HS-27A (cell line): ENCODE results near the gene KCNG2.
"Not testable (repeated sequence)": the region's sequence is repeated elsewhere in the genome, so short reads cannot be mapped to it uniquely, and the experiment has no call there.

Experiments used
- DNase-seq: peaks from one replicate; pipeline ENCODE4 v3.0.0-alpha.2; 2012; ENCODE audit warnings: low read depth, missing footprints

KCNG2 gene

GRCh38 chr18:79870301-79871025 lies 72.7 kb downstream of the KCNG2 start:
- no peak for DNase-seq

DNA sequence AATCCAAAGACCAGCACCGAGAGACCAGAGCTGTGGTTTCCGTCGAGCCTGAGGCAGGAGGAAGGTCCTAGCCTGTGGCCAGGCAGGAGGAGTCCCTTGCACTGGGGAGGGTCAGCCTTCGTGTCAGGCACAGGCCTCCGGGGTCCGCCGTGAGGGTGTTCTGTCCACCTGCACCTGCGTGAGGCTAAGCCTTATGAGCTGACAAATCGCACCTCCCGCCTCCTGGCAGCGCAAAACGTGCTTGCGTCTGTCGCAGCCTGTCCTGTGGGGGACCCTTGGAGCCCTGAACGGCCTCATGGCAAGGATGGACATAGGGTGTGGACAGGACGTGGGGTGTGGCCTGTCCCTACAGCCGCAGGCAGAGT lies 73.3 kb downstream of the KCNG2 start:
- DNase-seq: no peak

GRCh38 chr18:79871481-79872091 lies 73.8 kb downstream of the KCNG2 start:
- no peak for DNase-seq

GRCh38 chr18:79872527-79873444 lies 75.0 kb downstream of the KCNG2 start:
- no peak for DNase-seq

DNA sequence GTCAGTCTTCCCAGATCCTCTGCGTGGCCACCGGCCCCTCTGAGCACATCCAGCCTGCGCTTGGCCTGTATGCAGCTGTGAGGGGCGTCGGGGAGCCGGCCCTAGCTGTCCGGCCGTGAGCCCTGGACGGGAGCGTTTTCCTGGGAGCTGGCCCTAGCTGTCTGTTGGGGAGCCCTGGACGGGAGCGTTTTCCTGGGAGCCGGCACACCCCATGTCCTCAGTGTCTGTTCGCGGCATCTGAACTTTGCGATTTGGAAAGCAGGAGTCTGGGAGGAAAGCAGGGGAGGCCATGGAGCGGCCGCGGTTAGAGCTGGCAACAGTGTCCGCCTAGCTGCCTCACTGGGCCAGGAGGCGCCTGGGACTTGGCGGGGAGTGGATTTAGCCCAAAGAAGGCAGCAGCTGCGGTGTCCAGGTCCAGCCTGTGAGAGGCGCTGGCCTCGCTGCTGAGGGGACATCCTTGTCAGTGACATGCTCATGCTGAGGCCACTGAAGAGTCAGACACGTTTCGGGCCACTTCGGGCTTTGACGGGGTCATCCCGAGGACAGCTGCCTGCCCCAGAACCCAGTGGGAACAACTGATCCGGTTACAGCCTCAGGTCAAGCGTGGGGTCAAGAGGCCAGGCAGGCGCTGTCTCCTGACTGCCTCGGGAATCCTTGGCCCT lies 75.8 kb downstream of the KCNG2 start:
- DNase-seq: no peak

- no peak for DNase-seq
Measured at GRCh38 chr18:79874553-79875530, 77.1 kb downstream of the KCNG2 start.

- DNase-seq: no peak
Measured at GRCh38 chr18:79875531-79875919, 77.8 kb downstream of the KCNG2 start.

DNA sequence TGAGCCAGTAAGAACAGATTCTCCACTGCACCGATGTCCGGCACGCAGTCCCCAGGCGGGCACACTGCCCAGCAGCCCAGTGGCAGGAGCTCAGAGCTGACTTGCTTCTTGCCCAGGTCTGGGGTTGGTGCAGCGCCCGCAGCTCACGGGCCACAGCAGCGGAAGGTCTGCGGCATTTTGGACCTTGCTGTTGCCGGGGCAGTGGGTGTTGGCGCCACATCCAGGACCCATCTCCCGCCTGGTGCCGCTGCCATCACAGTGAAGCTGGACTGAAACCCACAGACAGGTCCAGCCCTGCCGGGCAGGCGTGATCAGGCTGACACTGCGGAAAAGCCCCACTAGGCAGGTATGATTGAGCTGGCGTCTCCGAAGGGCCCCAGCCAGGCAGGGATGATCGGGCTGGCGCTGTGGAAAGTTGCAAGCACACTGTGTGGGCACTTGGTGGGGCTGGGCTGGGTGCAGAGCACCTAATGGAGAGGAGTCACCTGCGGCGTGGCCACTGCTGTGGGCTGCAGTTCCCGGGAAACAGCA lies 78.3 kb downstream of the KCNG2 start:
- no peak for DNase-seq

GRCh38 chr18:79876497-79876896 lies 78.8 kb downstream of the KCNG2 start:
- no peak for DNase-seq

DNA sequence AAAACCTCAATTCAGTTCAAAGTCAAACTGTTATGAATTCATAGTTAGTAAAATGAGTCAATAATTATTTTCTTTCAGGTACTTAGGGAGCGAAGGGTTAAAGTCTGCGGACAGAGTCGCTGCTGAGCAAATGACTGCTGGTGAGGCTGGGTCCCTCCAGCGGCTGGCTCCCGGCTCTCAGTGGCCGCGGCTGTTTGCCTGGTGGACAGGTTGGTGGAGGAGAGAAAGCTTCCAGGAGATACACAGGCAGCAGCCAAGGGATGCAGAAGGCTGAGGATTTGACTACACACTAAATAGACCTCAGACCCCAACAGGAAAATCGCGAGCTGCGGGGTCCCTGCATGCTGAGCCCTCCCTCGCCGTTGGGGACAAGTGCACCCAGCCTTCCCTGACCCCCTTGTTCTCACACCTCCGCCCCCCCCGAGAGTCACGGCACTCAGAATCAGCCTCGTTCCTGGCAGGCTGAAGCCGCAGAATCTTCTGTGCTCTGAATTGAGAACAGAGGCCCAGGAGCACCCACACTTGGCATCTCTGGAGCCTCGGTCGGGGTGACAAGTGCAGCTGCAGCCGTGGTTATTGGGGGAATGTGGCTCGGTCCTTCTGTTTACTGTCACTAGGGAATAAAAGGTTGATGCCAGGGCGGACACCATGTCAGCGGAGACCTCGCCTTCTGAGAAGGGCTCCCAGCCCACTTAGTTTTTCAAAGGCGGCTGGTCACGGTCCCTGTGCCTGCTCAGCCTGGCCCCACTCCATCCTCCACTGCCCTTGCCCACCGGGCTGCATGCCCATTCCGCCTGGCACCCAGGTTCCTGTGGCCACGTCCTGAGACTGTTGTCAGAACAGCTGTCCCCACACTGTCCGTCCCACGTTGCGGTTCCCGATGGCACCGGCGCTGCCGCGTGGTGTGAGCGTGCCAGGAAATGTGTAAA lies 79.7 kb downstream of the KCNG2 start:
- no peak for DNase-seq

DNA sequence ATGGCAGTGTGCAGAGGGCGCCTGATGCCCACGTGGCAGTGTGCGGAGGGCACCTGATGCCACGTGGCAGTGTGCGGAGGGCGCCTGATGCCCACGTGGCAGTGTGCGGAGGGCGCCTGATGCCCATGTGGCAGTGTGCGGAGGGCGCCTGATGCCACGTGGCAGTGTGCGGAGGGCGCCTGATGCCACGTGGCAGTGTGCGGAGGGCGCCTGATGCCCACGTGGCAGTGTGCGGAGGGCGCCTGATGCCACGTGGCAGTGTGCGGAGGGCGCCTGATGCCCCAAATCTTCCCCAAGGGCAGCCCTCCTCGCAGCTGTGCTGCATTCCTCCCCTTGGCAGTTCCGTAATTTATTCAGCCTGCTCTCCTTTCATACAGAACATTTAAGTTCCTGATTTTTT lies 80.5 kb downstream of the KCNG2 start:
- DNase-seq: not testable (repeated sequence)

DNA sequence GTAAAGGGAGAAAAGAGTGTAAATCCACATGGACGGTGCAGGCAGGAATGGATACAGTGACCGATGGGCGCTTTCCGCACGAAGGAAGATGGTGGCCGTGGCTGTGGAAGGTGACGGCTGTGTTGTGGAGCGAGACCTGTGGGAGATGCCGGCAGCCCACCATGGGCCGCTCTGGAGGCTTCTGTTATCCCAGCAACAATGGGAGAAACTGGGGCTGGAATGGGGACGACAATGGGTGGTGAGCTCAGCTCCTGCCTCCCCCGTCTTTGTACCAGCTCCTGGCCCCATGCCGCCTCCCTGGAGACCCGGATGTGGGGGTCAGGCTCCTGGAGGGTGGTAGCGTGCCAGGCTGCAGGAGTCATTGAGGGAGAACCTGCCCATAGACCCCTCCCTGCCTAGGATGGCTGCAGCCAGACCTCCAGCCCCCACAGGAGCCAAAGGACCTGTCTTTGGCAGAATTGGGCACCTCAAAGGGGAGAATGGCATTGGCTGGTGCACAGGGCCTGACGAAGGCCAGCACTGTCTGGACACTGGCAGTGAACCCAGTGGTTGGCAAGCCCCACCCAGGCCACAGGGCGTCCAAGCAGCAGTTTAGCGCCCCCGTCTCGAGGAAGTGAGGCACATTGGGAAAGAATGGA lies 81.1 kb downstream of the KCNG2 start:
- no peak for DNase-seq

GRCh38 chr18:79879566-79879965 lies 81.8 kb downstream of the KCNG2 start:
- no peak for DNase-seq

- DNase-seq: no peak
Measured at GRCh38 chr18:79881695-79882094, 84.0 kb downstream of the KCNG2 start.

- no peak for DNase-seq
Measured at GRCh38 chr18:79882522-79883241, 84.9 kb downstream of the KCNG2 start.

DNA sequence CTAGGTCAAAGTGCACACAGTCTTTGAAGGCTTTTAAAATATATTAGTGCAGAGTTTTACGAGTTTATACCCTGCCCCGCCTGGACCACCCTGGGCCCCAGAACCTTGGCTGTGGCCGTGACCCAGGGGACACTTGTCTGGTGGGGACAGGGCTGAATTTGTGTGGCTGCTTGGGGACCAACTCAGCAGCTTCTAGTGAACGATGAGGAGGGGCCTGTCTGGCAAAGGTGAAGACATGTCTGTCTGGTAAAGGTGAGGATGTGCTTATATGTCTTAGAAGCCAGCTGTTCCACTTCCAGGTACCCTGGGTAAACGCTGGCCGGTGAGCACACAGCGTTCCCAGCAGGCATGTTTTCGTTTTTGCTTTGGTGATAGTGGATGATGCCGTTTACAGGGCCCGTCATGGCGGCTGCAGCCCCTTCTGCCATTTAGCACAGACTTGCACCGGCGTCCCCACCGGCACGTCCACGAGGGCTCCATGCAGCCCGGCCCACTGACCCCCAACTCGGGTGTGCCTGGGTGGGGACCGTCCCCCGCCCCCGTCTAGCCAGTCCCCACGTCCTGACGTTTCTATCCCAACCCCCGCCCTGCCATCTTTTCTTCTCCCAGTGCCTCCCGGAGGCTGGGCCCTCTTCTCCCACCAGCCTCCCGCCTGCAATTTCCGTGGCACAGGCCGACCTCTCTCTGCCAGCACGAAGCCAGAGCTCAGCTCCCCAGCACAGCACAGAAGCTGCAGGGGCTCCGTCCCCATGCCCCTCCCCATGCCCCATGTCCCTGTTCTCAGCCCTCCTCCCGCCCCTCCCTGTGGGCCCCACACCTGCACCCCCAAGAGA lies 85.9 kb downstream of the KCNG2 start:
- DNase-seq: no peak

DNA sequence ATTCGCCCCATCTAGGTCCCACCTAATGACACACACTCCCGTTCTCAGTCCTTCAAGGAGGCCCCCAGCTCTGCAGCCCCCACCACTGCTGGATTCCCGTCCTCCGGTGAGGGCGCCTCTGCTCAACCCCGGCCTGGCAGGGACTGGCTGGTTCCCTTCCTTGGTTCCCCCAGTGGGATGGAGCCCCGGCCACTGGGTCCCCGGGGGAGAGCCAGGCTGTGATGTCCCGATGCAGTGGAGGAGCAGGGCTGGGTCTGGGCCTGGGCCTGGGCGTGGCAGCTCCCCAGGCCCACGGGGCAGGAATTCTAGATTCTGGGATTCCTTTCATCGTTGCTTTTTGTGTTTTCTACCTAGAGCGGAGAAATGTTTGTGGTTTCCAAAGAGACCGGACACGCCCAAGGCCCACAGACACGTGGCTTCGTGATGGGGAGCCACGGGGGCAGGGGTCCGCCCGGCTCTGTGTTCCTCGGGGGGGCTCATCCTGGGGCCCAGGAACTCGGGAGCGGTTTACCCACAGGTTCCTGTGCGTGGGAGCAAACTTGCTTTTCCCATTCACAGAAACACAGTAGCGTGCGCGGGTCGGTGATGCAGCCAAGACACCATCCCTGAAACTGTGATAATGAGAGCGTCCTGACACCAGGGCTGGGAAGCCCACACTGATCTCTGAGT lies 86.7 kb downstream of the KCNG2 start:
- no peak for DNase-seq
